ENCODE measurements around the gene ZC3H4. TPM values are rescaled to one million over a fixed set of nuclear protein-coding genes. Genes with fewer than 3 reads are reported as not detected.
"Not testable (repeated sequence)": the region's sequence is repeated elsewhere in the genome, so short reads cannot be mapped to it uniquely, and the experiment has no call there.

ZC3H4 gene
- total and polyA plus RNA-seq, 8 donors: 4.7 to 78.5 (median 20.2) TPM

- peak overlapping the region in 2 of 5 donors; percentile 64 to 76 for H3K27ac ChIP-seq
- WGBS, 5 donors: 74 to 85% (median 81%) methylated on average over 5 of the region's 5 CpGs
- DNase-seq: no peak
- no peaks in the 10 kb centered on the region for H3K9me3 ChIP-seq
- peaks cover 24 to 53% (median 49%) of the 10 kb centered on the region in 4 donors for H3K36me3 ChIP-seq
- intact Hi-C loops (cut with DNase I; ENCODE audit: low total_unique reads): no loop called here
- H3K4me1 ChIP-seq: peaks cover 6 to 52% (median 18%) of the 10 kb centered on the region in 4 donors
- H3K27me3 ChIP-seq: no peaks in the 10 kb centered on the region
- no peak overlapping the region for H3K4me3 ChIP-seq
- no peak for TF ChIP-seq POLR2AphosphoS5 (IDR thresholded peaks at IDR 0.05)
- TF ChIP-seq POLR2A (IDR thresholded peaks at IDR 0.05): no peak
- TF ChIP-seq CTCF (IDR thresholded peaks at IDR 0.05): no peak
- no peak for TF ChIP-seq EP300 (IDR thresholded peaks at IDR 0.05)
These were observed 29.2 kb upstream of the ZC3H4 start for GRCh38 chr19:47142779-47143178.

- no peak for DNase-seq
- intact Hi-C loops (cut with DNase I; ENCODE audit: low total_unique reads): no loop called here
- H3K27ac ChIP-seq: peak overlapping the region in 2 of 5 donors; percentile 64 to 76
These were observed 28.1 kb upstream of the ZC3H4 start for GRCh38 chr19:47141695-47142094.

DNA sequence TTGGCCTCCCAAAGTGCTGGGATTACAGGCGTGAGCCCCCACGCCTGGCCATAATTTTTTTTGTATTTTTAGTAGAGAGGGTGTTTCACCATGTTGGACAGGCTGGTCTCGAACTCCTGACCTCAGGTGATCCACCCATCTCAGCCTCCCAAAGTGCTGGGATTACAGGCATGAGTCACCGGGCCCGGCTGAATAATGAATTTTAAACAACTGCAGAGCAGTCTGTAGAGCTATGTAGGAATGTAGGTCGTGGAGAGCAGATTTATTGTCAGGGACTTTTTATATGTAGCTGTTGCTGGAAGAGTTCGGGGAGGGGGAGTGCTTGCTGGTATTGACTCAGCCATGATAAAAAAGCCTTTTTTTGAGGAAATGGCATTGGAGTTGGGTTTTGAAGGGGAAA lies 27.7 kb upstream of the ZC3H4 start:
- H3K4me3 ChIP-seq; H3K27me3 ChIP-seq; intact Hi-C loops (cut with DNase I; ENCODE audit: low total_unique reads); H3K9me3 ChIP-seq: not testable (repeated sequence)
- 51 to 66% (median 61%) methylated on average over 7 of the region's 7 CpGs for WGBS, 5 donors
- H3K36me3 ChIP-seq: peaks cover 19 to 42% (median 36%) of the 10 kb centered on the region in 4 donors
- peak in 1 of 2 donors; percentile 40 for DNase-seq
- peaks cover 6 to 60% (median 21%) of the 10 kb centered on the region in 4 donors for H3K4me1 ChIP-seq
- peak overlapping the region in 3 of 5 donors; percentile 34 to 76 (median 57) for H3K27ac ChIP-seq

More at GRCh38 chr19:47141695-47142094, 28.1 kb upstream of the ZC3H4 start:
- Histone ChIP-seq H3K9me3 (no peaks in the 10 kb centered on the region), H3K36me3 (peaks cover 19 to 46% (median 40%) of the 10 kb centered on the region in 4 donors), H3K27me3 (no peaks in the 10 kb centered on the region), H3K4me3 (no peak overlapping the region), H3K4me1 (peaks cover 6 to 61% (median 19%) of the 10 kb centered on the region in 4 donors)
- TF ChIP-seq POLR2A (IDR thresholded peaks at IDR 0.05): no peak
- no peak for TF ChIP-seq POLR2AphosphoS5 (IDR thresholded peaks at IDR 0.05)
- TF ChIP-seq CTCF (IDR thresholded peaks at IDR 0.05): no peak
- no peak for TF ChIP-seq EP300 (IDR thresholded peaks at IDR 0.05)

GRCh38 chr19:47135156-47135555 lies 21.6 kb upstream of the ZC3H4 start:
- intact Hi-C loops (cut with DNase I; ENCODE audit: low total_unique reads): no loop called here
- Histone ChIP-seq H3K4me1 (peaks cover 16 to 69% (median 45%) of the 10 kb centered on the region in 4 donors), H3K4me3 (no peak overlapping the region), H3K27me3 (no peaks in the 10 kb centered on the region), H3K36me3 (peaks cover 0 to 10% (median 5%) of the 10 kb centered on the region in 4 donors), H3K9me3 (no peaks in the 10 kb centered on the region), H3K27ac (no peak overlapping the region)
- DNase-seq: no peak
- WGBS, 5 donors: 81 to 88% (median 85%) methylated on average over 3 of the region's 3 CpGs
- TF ChIP-seq CTCF (IDR thresholded peaks at IDR 0.05) (no peak), POLR2A (IDR thresholded peaks at IDR 0.05) (no peak), EP300 (IDR thresholded peaks at IDR 0.05) (no peak), POLR2AphosphoS5 (IDR thresholded peaks at IDR 0.05) (no peak)

DNA sequence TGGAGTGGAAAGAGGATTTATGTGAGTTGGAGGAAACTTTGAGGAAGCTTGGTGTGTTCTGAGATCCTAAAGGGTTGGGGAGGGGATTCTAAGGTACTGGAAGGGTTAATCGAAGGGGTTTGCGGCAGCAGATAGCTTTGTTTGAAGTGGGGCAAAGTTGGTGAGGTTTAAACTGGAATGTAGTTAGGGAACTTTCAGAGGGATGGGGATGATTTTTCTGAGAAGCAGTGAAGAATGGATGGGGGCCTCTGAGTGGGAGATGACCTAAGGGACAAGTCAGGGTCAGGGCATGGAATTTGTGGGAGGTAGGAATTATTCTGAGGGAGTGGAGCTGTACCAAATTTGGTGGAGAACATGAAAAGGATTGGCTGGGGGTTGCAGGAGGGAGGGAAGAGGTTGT lies 21.0 kb upstream of the ZC3H4 start:
- WGBS, 5 donors: 19 to 57% (median 34%) methylated on average over 2 of the region's 2 CpGs

More for the DNA sequence above, 21.0 kb upstream of the ZC3H4 start:
- Histone ChIP-seq H3K36me3 (peaks cover 0 to 10% (median 5%) of the 10 kb centered on the region in 4 donors), H3K9me3 (no peaks in the 10 kb centered on the region), H3K4me3 (no peak overlapping the region), H3K27me3 (no peaks in the 10 kb centered on the region), H3K4me1 (peaks cover 16 to 69% (median 47%) of the 10 kb centered on the region in 4 donors), H3K27ac (no peak overlapping the region)
- intact Hi-C loops (cut with DNase I; ENCODE audit: low total_unique reads): no loop called here
- TF ChIP-seq EP300 (IDR thresholded peaks at IDR 0.05) (no peak), POLR2A (IDR thresholded peaks at IDR 0.05) (no peak), POLR2AphosphoS5 (IDR thresholded peaks at IDR 0.05) (no peak), CTCF (IDR thresholded peaks at IDR 0.05) (no peak)
- no peak for DNase-seq

All from stomach (tissue), 9 donors.